CD8-positive, alpha-beta memory T cell (primary cell): ENCODE measurements around the gene CDC42BPB. TPM values are rescaled to one million over a fixed set of nuclear protein-coding genes. Genes with fewer than 3 reads are reported as not detected.
A peak's percentile ranks its signal among the peaks of the same experiment; 100 is the strongest.

Experiments used
- CTCF ChIA-PET: fragments of 350-600 bp; sonication (Branson Sonifier 250); formaldehyde crosslinking; loops from one replicate; lab custom pipeline; 2021; ENCODE audit warnings: antibody characterized with exemption; lab: Charles Lee
- POLR2A ChIA-PET: fragments of 350-600 bp; sonication (Branson Sonifier 250); formaldehyde crosslinking; loops from one replicate; lab custom pipeline; 2021; ENCODE audit warnings: antibody characterized with exemption; lab: Charles Lee
- DNase-seq, 5 donors: peaks; one replicate each; pipeline versions ENCODE4 v3.0.0 to v3.0.0-alpha.2; 2020 to 2022; ENCODE audit warnings: mixed read lengths in 1 of 5
- H3K27ac ChIP-seq: one replicate; pipeline ENCODE4 v1.7.0; 2013; ENCODE audit warnings: low read depth, mild to moderate bottlenecking, low read length, moderate library complexity
- H3K27me3 ChIP-seq: 2 replicates; pipeline ENCODE4 v1.7.0; 2013; ENCODE audit warnings: low read length, mild to moderate bottlenecking; ENCODE audit not compliant: insufficient read depth, poor library complexity, severe bottlenecking
- H3K36me3 ChIP-seq: 2 replicates; pipeline ENCODE4 v1.7.0; 2013; ENCODE audit warnings: mild to moderate bottlenecking, low read length, moderate library complexity; ENCODE audit not compliant: insufficient read depth
- H3K4me1 ChIP-seq: 2 replicates; pipeline ENCODE4 v1.7.0; 2013; ENCODE audit warnings: mild to moderate bottlenecking, low read length, moderate library complexity; ENCODE audit not compliant: insufficient read depth
- H3K4me3 ChIP-seq: 2 replicates; pipeline ENCODE4 v1.7.0; 2013; ENCODE audit warnings: mild to moderate bottlenecking, low read length
- H3K9me3 ChIP-seq: 2 replicates; pipeline ENCODE4 v1.7.0; 2013; ENCODE audit warnings: mild to moderate bottlenecking, low read length
- H3K27ac Mint-ChIP-seq, 8 donors: one replicate each; pipeline ENCODE4 v1.8.0; 2020 to 2021; ENCODE audit warnings: mixed read lengths in 8 of 8, mild to moderate bottlenecking in 6 of 8, inconsistent platforms in 3 of 8, moderate library complexity in 3 of 8
- H3K27me3 Mint-ChIP-seq, 2 donors: one replicate each; pipeline ENCODE4 v1.8.0; 2020 to 2021; ENCODE audit warnings: mixed read lengths in 2 of 2, mild to moderate bottlenecking in 1 of 2, moderate library complexity in 1 of 2
- H3K36me3 Mint-ChIP-seq, 3 donors: one replicate each; pipeline ENCODE4 v1.8.0; 2020 to 2021; ENCODE audit warnings: mixed read lengths in 3 of 3, inconsistent platforms in 1 of 3, mild to moderate bottlenecking in 1 of 3
- H3K4me1 Mint-ChIP-seq, 3 donors: one replicate each; pipeline ENCODE4 v1.8.0; 2020 to 2021; ENCODE audit warnings: mixed read lengths in 3 of 3, inconsistent platforms in 1 of 3, mild to moderate bottlenecking in 1 of 3
- H3K4me3 Mint-ChIP-seq, 7 donors: one replicate each; pipeline ENCODE4 v1.8.0; 2020 to 2021; ENCODE audit warnings: mixed read lengths in 7 of 7, mild to moderate bottlenecking in 6 of 7, moderate library complexity in 4 of 7, inconsistent platforms in 2 of 7
- H3K9me3 Mint-ChIP-seq, 5 donors: one replicate each; pipeline ENCODE4 v1.8.0; 2020 to 2022; ENCODE audit warnings: mixed read lengths in 5 of 5, mild to moderate bottlenecking in 3 of 5, moderate library complexity in 2 of 5, inconsistent platforms in 1 of 5
- polyA plus RNA-seq: library from polyadenylated mRNA; unstranded; fragments of 300-500 nt; fragmentation: Illumina TruSeq; gene quantifications from one replicate; pipeline ENCODE4 v1.2.3, GENCODE V29; 2021
- total RNA-seq, 2 experiments: library from RNA; stranded (reverse); gene quantifications; one replicate each; pipeline ENCODE4 v1.2.3, GENCODE V29; 2021

Gene CDC42BPB
- total and polyA plus RNA-seq, 3 experiments from 2014 or later = 0.32 to 2.9 (median 1.6) TPM

- CTCF ChIA-PET = no interaction called here
- Histone ChIP-seq H3K27me3 (no peaks in the 10 kb centered on the region), H3K36me3 (peaks cover 15% of the 10 kb centered on the region), H3K4me1 (no peaks in the 10 kb centered on the region), H3K27ac (no peak overlapping the region), H3K9me3 (no peaks in the 10 kb centered on the region), H3K4me3 (no peak overlapping the region)
- Mint-ChIP-seq H3K27ac (peak overlapping the region in 2 of 8 donors; percentile 1 to 42), H3K36me3 (peaks cover 4 to 85% (median 30%) of the 10 kb centered on the region in 3 donors), H3K9me3 (no peaks in the 10 kb centered on the region), H3K4me3 (no peak overlapping the region), H3K4me1 (no peaks in the 10 kb centered on the region), H3K27me3 (peaks cover 0 to 2% of the 10 kb centered on the region in 2 donors)
- POLR2A ChIA-PET = interaction anchor here (0.5 kb wide), 1 partner anchor 829 kb away, joined by 3 read pairs; no protein-coding TSS in a partner anchor
- DNase-seq = no peak
These were observed 168.6 kb downstream of the CDC42BPB start for GRCh38 chr14:102888748-102889147.

GRCh38 chr14:102885737-102886447 lies 171.5 kb downstream of the CDC42BPB start:
- Histone ChIP-seq H3K4me1 (no peaks in the 10 kb centered on the region), H3K36me3 (peaks cover 18% of the 10 kb centered on the region), H3K27me3 (no peaks in the 10 kb centered on the region), H3K4me3 (no peak overlapping the region), H3K27ac (no peak overlapping the region), H3K9me3 (no peaks in the 10 kb centered on the region)
- H3K9me3 Mint-ChIP-seq = no peaks in the 10 kb centered on the region
- ChIA-PET POLR2A (no interaction called here), CTCF (no interaction called here)
- H3K4me3 Mint-ChIP-seq = no peak overlapping the region
- peak overlapping the region in 3 of 8 donors; percentile 9 to 68 (median 42) for H3K27ac Mint-ChIP-seq
- peaks cover 0 to 3% (median 0%) of the 10 kb centered on the region in 3 donors for H3K4me1 Mint-ChIP-seq
- H3K36me3 Mint-ChIP-seq = peaks cover 0 to 84% (median 30%) of the 10 kb centered on the region in 3 donors
- DNase-seq = no peak
- peaks cover 0 to 2% of the 10 kb centered on the region in 2 donors for H3K27me3 Mint-ChIP-seq

- CTCF ChIA-PET = no interaction called here
These were observed 173.8 kb downstream of the CDC42BPB start for GRCh38 chr14:102883554-102883953.

GRCh38 chr14:102883089-102883541 lies 174.2 kb downstream of the CDC42BPB start:
- Mint-ChIP-seq H3K4me1 (peaks cover 0 to 3% (median 0%) of the 10 kb centered on the region in 3 donors), H3K4me3 (no peak overlapping the region), H3K27me3 (peaks cover 0 to 2% of the 10 kb centered on the region in 2 donors), H3K27ac (peak overlapping the region in 3 of 8 donors; percentile 0 to 79 (median 45)), H3K36me3 (peaks cover 0 to 80% (median 19%) of the 10 kb centered on the region in 3 donors), H3K9me3 (no peaks in the 10 kb centered on the region)
- no peak overlapping the region for H3K4me3 ChIP-seq
- H3K27me3 ChIP-seq = no peaks in the 10 kb centered on the region
- H3K36me3 ChIP-seq = peaks cover 11% of the 10 kb centered on the region
- H3K9me3 ChIP-seq = no peaks in the 10 kb centered on the region
- CTCF ChIA-PET = no interaction called here
- DNase-seq = no peak
- POLR2A ChIA-PET = no interaction called here
- H3K27ac ChIP-seq = no peak overlapping the region
- no peaks in the 10 kb centered on the region for H3K4me1 ChIP-seq

More at GRCh38 chr14:102883554-102883953, 173.8 kb downstream of the CDC42BPB start:
- Histone ChIP-seq H3K27me3 (no peaks in the 10 kb centered on the region), H3K9me3 (no peaks in the 10 kb centered on the region), H3K4me1 (no peaks in the 10 kb centered on the region), H3K27ac (no peak overlapping the region), H3K4me3 (no peak overlapping the region), H3K36me3 (peaks cover 10% of the 10 kb centered on the region)
- Mint-ChIP-seq H3K4me1 (peaks cover 0 to 3% (median 0%) of the 10 kb centered on the region in 3 donors), H3K9me3 (no peaks in the 10 kb centered on the region), H3K4me3 (no peak overlapping the region), H3K36me3 (peaks cover 0 to 84% (median 23%) of the 10 kb centered on the region in 3 donors), H3K27me3 (peaks cover 0 to 2% of the 10 kb centered on the region in 2 donors), H3K27ac (no peak overlapping the region)
- no peak for DNase-seq
- POLR2A ChIA-PET = no interaction called here

Other genes starting within 250 kb of the CDC42BPB start
- under 1 TPM; 0.66 to 0.75 TPM for gene AMN, start 134.9 kb downstream of the CDC42BPB start, total RNA-seq
- gene AMN, start 134.9 kb downstream of the CDC42BPB start, polyA plus RNA-seq = 1.6 TPM
- not detected for gene LBHD2, start 26.7 kb upstream of the CDC42BPB start, total RNA-seq
- not detected for gene LBHD2, start 26.7 kb upstream of the CDC42BPB start, polyA plus RNA-seq
- gene EXOC3L4, start 37.2 kb upstream of the CDC42BPB start, total RNA-seq = not detected
- gene EXOC3L4, start 37.2 kb upstream of the CDC42BPB start, polyA plus RNA-seq = not detected
- 1 to 10 TPM in 1 of 2 experiments, under 1 TPM in 1; 0.70 to 1.4 TPM for gene TNFAIP2, start 65.9 kb upstream of the CDC42BPB start, total RNA-seq
- not detected for gene TNFAIP2, start 65.9 kb upstream of the CDC42BPB start, polyA plus RNA-seq